Trophoblast cell (in vitro differentiated cells and primary cell): ENCODE data around the gene OPA3.

Experiments used
- DNase-seq, 2 donors: peaks; one replicate each; pipeline ENCODE4 v3.0.0-alpha.2; 2016
- H2AFZ ChIP-seq: 2 replicates; pipeline ENCODE4 v1.6.1; 2013; ENCODE audit warnings: low read length, moderate library complexity, mild to moderate bottlenecking; ENCODE audit not compliant: insufficient read depth, poor library complexity
- H2AK5ac ChIP-seq: 2 replicates; pipeline ENCODE4 v1.6.1; 2013; ENCODE audit warnings: mild to moderate bottlenecking, low read length
- H2BK120ac ChIP-seq: 2 replicates; pipeline ENCODE4 v1.6.1; 2013; ENCODE audit warnings: low read length, mild to moderate bottlenecking, moderate library complexity; ENCODE audit not compliant: insufficient read depth, poor library complexity
- H2BK12ac ChIP-seq: 2 replicates; pipeline ENCODE4 v1.6.1; 2013; ENCODE audit warnings: mild to moderate bottlenecking, low read length, moderate library complexity
- H2BK5ac ChIP-seq: 2 replicates; pipeline ENCODE4 v1.6.1; 2013; ENCODE audit warnings: low read length, low read depth, moderate library complexity, mild to moderate bottlenecking; ENCODE audit not compliant: poor library complexity
- H3K14ac ChIP-seq: 2 replicates; pipeline ENCODE4 v1.6.1; 2013; ENCODE audit warnings: mild to moderate bottlenecking, low read length
- H3K18ac ChIP-seq: 2 replicates; pipeline ENCODE4 v1.6.1; 2013; ENCODE audit warnings: mild to moderate bottlenecking, low read length
- H3K23ac ChIP-seq: 2 replicates; pipeline ENCODE4 v1.6.1; 2013; ENCODE audit warnings: low read length
- H3K27ac ChIP-seq: 2 replicates; pipeline ENCODE4 v1.5.1; 2013; ENCODE audit warnings: low read depth, mild to moderate bottlenecking, inconsistent platforms, low read length, moderate library complexity
- H3K27me3 ChIP-seq: 2 replicates; pipeline ENCODE4 v1.6.1; 2013; ENCODE audit warnings: inconsistent platforms, mild to moderate bottlenecking, low read length, moderate library complexity; ENCODE audit not compliant: insufficient read depth
- H3K36me3 ChIP-seq, 2 experiments: 1 replicate in 1 of 2; 2 replicates in 1 of 2; pipeline ENCODE4 v1.6.1; 2013; ENCODE audit warnings: low read length in 2 of 2, mild to moderate bottlenecking in 2 of 2, moderate library complexity in 1 of 2; ENCODE audit not compliant: insufficient read depth in 2 of 2, control insufficient read depth in 1 of 2
- H3K4ac ChIP-seq: 2 replicates; pipeline ENCODE4 v1.6.1; 2013; ENCODE audit warnings: low read depth, mild to moderate bottlenecking, low read length, moderate library complexity
- H3K4me1 ChIP-seq, 2 experiments: 1 replicate in 1 of 2; 2 replicates in 1 of 2; pipeline ENCODE4 v1.6.1; 2013; ENCODE audit warnings: low read length in 2 of 2, mild to moderate bottlenecking in 2 of 2, moderate library complexity in 1 of 2; ENCODE audit not compliant: insufficient read depth in 2 of 2, control insufficient read depth in 1 of 2
- H3K4me2 ChIP-seq: 2 replicates; pipeline ENCODE4 v1.6.1; 2013; ENCODE audit warnings: inconsistent platforms, mild to moderate bottlenecking, low read length, moderate library complexity
- H3K4me3 ChIP-seq: 2 replicates; pipeline ENCODE4 v1.5.1; 2013; ENCODE audit warnings: mild to moderate bottlenecking, low read depth, low read length, inconsistent platforms
- H3K79me1 ChIP-seq: one replicate; pipeline ENCODE4 v1.6.1; 2013; ENCODE audit warnings: low read length
- H3K79me2 ChIP-seq: 2 replicates; pipeline ENCODE4 v1.6.1; 2013; ENCODE audit warnings: low read length, mild to moderate bottlenecking; ENCODE audit not compliant: control insufficient read depth, insufficient read depth, poor library complexity
- H3K9ac ChIP-seq: 2 replicates; pipeline ENCODE4 v1.6.1; 2013; ENCODE audit warnings: mild to moderate bottlenecking, low read length
- H3K9me3 ChIP-seq: 2 replicates; pipeline ENCODE4 v1.6.1; 2013; ENCODE audit warnings: low read depth, mild to moderate bottlenecking, control low read depth, inconsistent platforms, low read length; ENCODE audit not compliant: insufficient read depth
- H4K12ac ChIP-seq: 2 replicates; pipeline ENCODE4 v1.6.1; 2013; ENCODE audit warnings: low read depth, mild to moderate bottlenecking, low read length, moderate library complexity
- H4K8ac ChIP-seq: 2 replicates; pipeline ENCODE4 v1.6.1; 2013; ENCODE audit warnings: low read depth, mild to moderate bottlenecking, low read length, moderate library complexity
- H4K91ac ChIP-seq: one replicate; pipeline ENCODE4 v1.6.1; 2013; ENCODE audit warnings: low read depth, mild to moderate bottlenecking, low read length, moderate library complexity
- WGBS: extraction: QIAGEN DNeasy Blood & Tissue Kit; methylation state at CpG from one replicate; pipeline ENCODE4 v1.1.7; 2013; ENCODE audit warnings: missing lambda C conversion rate; ENCODE audit not compliant: insufficient read length, insufficient coverage; ENCODE audit errors: extremely low coverage; 5-methylcytosine and 5-hydroxymethylcytosine counted together

OPA3 gene

DNA sequence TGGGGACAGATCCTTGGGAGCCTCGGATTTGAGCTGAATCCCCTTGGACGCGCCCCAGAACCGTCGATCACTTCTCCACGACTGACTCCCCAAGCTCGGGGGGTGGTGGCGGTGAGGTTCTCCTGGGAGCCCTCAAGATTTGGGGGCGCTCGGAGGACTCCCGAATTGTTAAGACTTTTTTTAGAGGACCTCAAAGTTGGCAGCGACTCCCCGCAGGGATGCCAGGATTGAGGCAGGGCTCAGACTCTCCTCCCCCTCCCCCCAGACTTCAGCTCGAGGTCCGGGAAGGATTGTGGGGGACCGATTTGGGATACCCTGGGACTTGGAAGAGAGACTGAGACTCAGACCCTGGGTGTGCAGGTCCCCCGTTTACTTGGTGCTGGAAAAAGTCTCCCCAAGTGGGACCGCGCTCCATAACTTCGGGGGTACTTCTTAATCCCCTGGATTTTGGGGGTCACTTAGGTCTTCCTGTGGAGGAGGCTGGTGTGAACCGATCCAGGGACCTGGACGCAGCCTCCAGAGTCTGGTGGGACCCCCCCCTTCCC is 76.7 kb downstream of the OPA3 start:
- H3K14ac ChIP-seq = peak overlapping the region; percentile 94
- peak overlapping the region; percentile 86 for H3K4me2 ChIP-seq
- peak overlapping the region; percentile 95 for H3K27ac ChIP-seq
- H2BK12ac ChIP-seq = peak overlapping the region; percentile 1
- peak overlapping the region; percentile 78 for H2AK5ac ChIP-seq
- peak overlapping the region; percentile 89 for H4K91ac ChIP-seq
- H2BK120ac ChIP-seq = peak overlapping the region; percentile 79
- H3K4me3 ChIP-seq = peak overlapping the region; percentile 94
- H3K9ac ChIP-seq = peak overlapping the region; percentile 92
- H3K79me2 ChIP-seq = peaks cover 39% of the 10 kb centered on the region
- no peak for DNase-seq
- peak overlapping the region; percentile 59 for H4K8ac ChIP-seq
- H3K36me3 ChIP-seq = peaks cover 8 to 13% of the 10 kb centered on the region in 2 experiments
- no peaks in the 10 kb centered on the region for H3K27me3 ChIP-seq
- peak overlapping the region; percentile 85 for H3K4ac ChIP-seq
- H2BK5ac ChIP-seq = peak overlapping the region; percentile 77
- no CpG with 5 or more reads among the region's 22 CpGs for WGBS
- H3K18ac ChIP-seq = peak overlapping the region; percentile 76
- no peaks in the 10 kb centered on the region for H3K9me3 ChIP-seq
- H3K79me1 ChIP-seq = peaks cover 30% of the 10 kb centered on the region
- peaks cover 12 to 14% of the 10 kb centered on the region in 2 experiments for H3K4me1 ChIP-seq
- no peak overlapping the region for H3K23ac ChIP-seq
- peak overlapping the region; percentile 17 for H2AFZ ChIP-seq
- peak overlapping the region; percentile 81 for H4K12ac ChIP-seq

GRCh38 chr19:45506989-45507871 is 77.4 kb downstream of the OPA3 start, which contains the start of gene VASP:
TSS of gene VASP (plus strand) at chr19:45507479. CDS start at chr19:45507772, 293 bp downstream.
- no CpG with 5 or more reads among the region's 65 CpGs for WGBS
- H3K79me1 ChIP-seq = peaks cover 30% of the 10 kb centered on the region

DNA sequence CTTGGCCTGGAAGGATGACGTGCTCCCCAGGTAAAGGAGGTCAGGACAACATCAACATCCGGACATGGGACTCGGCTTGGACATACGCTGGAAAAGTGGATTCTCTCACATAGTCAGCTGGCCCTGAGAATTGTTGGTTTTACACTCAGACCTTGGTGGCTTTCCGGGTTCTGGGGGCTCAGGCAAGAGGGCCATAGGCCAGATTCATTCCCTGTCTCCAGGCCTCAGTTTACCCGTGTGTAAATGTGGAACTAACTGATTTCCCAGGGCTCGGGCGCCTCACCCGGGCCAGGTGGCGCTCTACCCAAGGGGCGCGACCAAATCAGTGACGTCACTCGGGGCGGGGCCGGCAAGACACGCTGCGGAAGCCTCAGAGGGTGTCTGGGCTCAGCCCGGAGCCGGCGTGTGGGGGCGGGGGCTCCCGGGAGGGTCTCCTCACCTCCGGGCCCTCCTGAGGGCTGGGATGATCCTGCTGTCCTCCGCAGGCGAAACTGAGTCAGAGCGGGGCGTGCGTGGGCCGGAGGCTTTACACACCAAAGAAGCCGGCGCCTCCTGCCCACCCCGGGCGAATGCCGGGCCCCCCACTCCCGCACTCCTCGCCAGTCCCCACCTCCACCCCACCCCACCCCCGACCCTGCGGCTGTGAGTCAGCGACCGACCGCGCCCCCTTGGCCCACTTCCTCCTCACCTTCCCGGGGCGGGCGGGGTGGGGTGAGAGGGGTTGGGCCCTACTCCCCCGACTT is 78.2 kb downstream of the OPA3 start:
- peaks cover 7 to 10% of the 10 kb centered on the region in 2 experiments for H3K36me3 ChIP-seq
- H3K9ac ChIP-seq = peak overlapping the region; percentile 82
- peak overlapping the region; percentile 89 for H4K91ac ChIP-seq
- H3K4me2 ChIP-seq = peak overlapping the region; percentile 86
- H2AK5ac ChIP-seq = peak overlapping the region; percentile 72
- no peak overlapping the region for H3K23ac ChIP-seq
- peak overlapping the region; percentile 79 for H4K8ac ChIP-seq
- H2BK5ac ChIP-seq = peak overlapping the region; percentile 95
- no peaks in the 10 kb centered on the region for H3K27me3 ChIP-seq
- peak overlapping the region; percentile 95 for H3K27ac ChIP-seq
- peak overlapping the region; percentile 7 for H3K4ac ChIP-seq
- peak overlapping the region; percentile 97 for H3K14ac ChIP-seq
- peak overlapping the region; percentile 74 for H3K18ac ChIP-seq
- H3K4me3 ChIP-seq = peak overlapping the region; percentile 94
- no CpG with 5 or more reads among the region's 47 CpGs for WGBS
- H4K12ac ChIP-seq = peak overlapping the region; percentile 85
- H3K79me2 ChIP-seq = peaks cover 35% of the 10 kb centered on the region
- H3K4me1 ChIP-seq = peaks cover 12 to 13% of the 10 kb centered on the region in 2 experiments
- H2BK12ac ChIP-seq = peak overlapping the region; percentile 79
- no peaks in the 10 kb centered on the region for H3K9me3 ChIP-seq
- peak overlapping the region; percentile 96 for H2BK120ac ChIP-seq
- peaks cover 30% of the 10 kb centered on the region for H3K79me1 ChIP-seq
- peak overlapping the region; percentile 86 for H2AFZ ChIP-seq
- peak; percentile 97 to 99 for DNase-seq

More at GRCh38 chr19:45506989-45507871, 77.4 kb downstream of the OPA3 start, which contains the start of gene VASP:
- H2BK12ac ChIP-seq = peak within 1 kb of the TSS; percentile 84
- H4K91ac ChIP-seq = peak within 1 kb of the TSS; percentile 89
- H3K23ac ChIP-seq = no peak within 1 kb of the TSS
- peak within 1 kb of the TSS; percentile 78 for H2AK5ac ChIP-seq
- peaks cover 38% of the 10 kb centered on the region for H3K79me2 ChIP-seq
- no peaks in the 10 kb centered on the region for H3K9me3 ChIP-seq
- peak within 1 kb of the TSS; percentile 96 for H2BK120ac ChIP-seq
- H3K4me3 ChIP-seq = peak within 1 kb of the TSS; percentile 94
- peak within 1 kb of the TSS; percentile 87 for H2AFZ ChIP-seq
- H3K4ac ChIP-seq = peak within 1 kb of the TSS; percentile 92
- H3K14ac ChIP-seq = peak within 1 kb of the TSS; percentile 97
- H4K8ac ChIP-seq = peak within 1 kb of the TSS; percentile 94
- peaks cover 7 to 10% of the 10 kb centered on the region in 2 experiments for H3K36me3 ChIP-seq
- peak within 1 kb of the TSS; percentile 92 for H3K9ac ChIP-seq
- peaks cover 12 to 13% of the 10 kb centered on the region in 2 experiments for H3K4me1 ChIP-seq
- peak within 1 kb of the TSS; percentile 95 for H3K27ac ChIP-seq
- H4K12ac ChIP-seq = peak within 1 kb of the TSS; percentile 85
- H3K18ac ChIP-seq = peak within 1 kb of the TSS; percentile 98
- peak; percentile 91 to 95 for DNase-seq
- no peaks in the 10 kb centered on the region for H3K27me3 ChIP-seq
- H3K4me2 ChIP-seq = peak within 1 kb of the TSS; percentile 86
- H2BK5ac ChIP-seq = peak within 1 kb of the TSS; percentile 95

GRCh38 chr19:45505996-45506245 is 78.7 kb downstream of the OPA3 start:
- no peak overlapping the region for H3K23ac ChIP-seq
- H3K4ac ChIP-seq = peak overlapping the region; percentile 7
- H3K4me2 ChIP-seq = peak overlapping the region; percentile 71
- H2BK5ac ChIP-seq = peak overlapping the region; percentile 49
- peaks cover 30% of the 10 kb centered on the region for H3K79me1 ChIP-seq
- H4K12ac ChIP-seq = peak overlapping the region; percentile 82
- peak overlapping the region; percentile 22 for H4K91ac ChIP-seq
- no peak overlapping the region for H3K9ac ChIP-seq
- H3K4me1 ChIP-seq = peaks cover 12 to 13% of the 10 kb centered on the region in 2 experiments
- peak overlapping the region; percentile 16 for H3K18ac ChIP-seq
- peak overlapping the region; percentile 13 for H2BK120ac ChIP-seq
- H3K4me3 ChIP-seq = no peak overlapping the region
- H3K27me3 ChIP-seq = no peaks in the 10 kb centered on the region
- WGBS = no CpG with 5 or more reads among the region's 5 CpGs
- peak overlapping the region; percentile 8 for H4K8ac ChIP-seq
- peak overlapping the region; percentile 11 for H3K14ac ChIP-seq
- no peaks in the 10 kb centered on the region for H3K9me3 ChIP-seq
- H2BK12ac ChIP-seq = peak overlapping the region; percentile 79
- H3K36me3 ChIP-seq = peaks cover 4 to 8% of the 10 kb centered on the region in 2 experiments
- H3K27ac ChIP-seq = peak overlapping the region; percentile 95
- H2AFZ ChIP-seq = peak overlapping the region; percentile 14
- H3K79me2 ChIP-seq = peaks cover 31% of the 10 kb centered on the region
- peak overlapping the region; percentile 72 for H2AK5ac ChIP-seq
- DNase-seq = no peak
